Esophagus muscularis mucosa (tissue), 4 donors: ENCODE measurements around the gene PHF20. TPM values are rescaled to one million over a fixed set of nuclear protein-coding genes. Genes with fewer than 3 reads are reported as not detected.
"Not testable (repeated sequence)": the region's sequence is repeated elsewhere in the genome, so short reads cannot be mapped to it uniquely, and the experiment has no call there.

Experiments used
- DNase-seq: peaks from one replicate; pipeline ENCODE4 v3.0.0-alpha.2; 2017; ENCODE audit errors: extremely low spot score
- H3K27ac ChIP-seq, 4 donors: fragments of 200-600 bp; sonication (generic); replicated peaks in 1 of 4; 1 replicate in 3 of 4; 2 replicates in 1 of 4; pipeline ENCODE4 v1.5.1; 2016 to 2019; ENCODE audit warnings: mild to moderate bottlenecking in 1 of 4
- H3K27me3 ChIP-seq, 4 donors: fragments of 200-600 bp; sonication (generic); one replicate each; pipeline versions ENCODE4 v1.5.1 to v1.6.0; 2016 to 2019
- H3K36me3 ChIP-seq, 4 donors: fragments of 200-600 bp; sonication (generic); one replicate each; pipeline ENCODE4 v1.5.1; 2016 to 2019
- H3K4me1 ChIP-seq, 4 donors: fragments of 200-600 bp; sonication (generic); one replicate each; pipeline ENCODE4 v1.5.1; 2016 to 2019
- H3K4me3 ChIP-seq, 4 donors: fragments of 200-600 bp; sonication (generic); 1 replicate in 2 of 4; 2 replicates in 2 of 4; pipeline ENCODE4 v1.5.1; 2016 to 2019; ENCODE audit warnings: mild to moderate bottlenecking in 4 of 4, moderate library complexity in 1 of 4
- H3K9me3 ChIP-seq, 4 donors: fragments of 200-600 bp; sonication (generic); 1 replicate in 3 of 4; 2 replicates in 1 of 4; pipeline ENCODE4 v1.5.1; 2016 to 2019
- EP300 ChIP-seq: sonication (generic); formaldehyde crosslinking; IDR thresholded peaks from one replicate; pipeline ENCODE4 v1.6.1; 2017; ENCODE audit warnings: antibody characterized with exemption
- POLR2A ChIP-seq: fragments of 450-650 bp; IDR thresholded peaks from one replicate; pipeline ENCODE4 v1.6.1; 2017; ENCODE audit warnings: antibody characterized with exemption, moderate library complexity, mild to moderate bottlenecking, low read depth
- POLR2AphosphoS5 ChIP-seq, 2 donors: sonication (generic); formaldehyde crosslinking; IDR thresholded peaks; one replicate each; pipeline ENCODE4 v1.6.1; 2017; ENCODE audit warnings: antibody characterized with exemption in 2 of 2
- WGBS: methylation state at CpG from one replicate; pipeline ENCODE4 v1.1.5; 2018; 5-methylcytosine and 5-hydroxymethylcytosine counted together
- intact Hi-C: fragments of 100-400 bp; cut with DNase I; formaldehyde crosslinking; loops from one replicate; pipeline ENCODE4 v1.15.1; 2023
- total RNA-seq, 4 donors: library from RNA; depleted of rRNA; stranded (reverse); fragments of >200 nt; gene quantifications; one replicate each; pipeline versions ENCODE4 v1.1.0 to v1.2.1, GENCODE V29; 2016
- TF ChIP-seq, protein P1 (sequence below), 3 experiments: fragments of 200-600 bp in 2 of 3; fragments of 450-650 bp in 1 of 3; sonication (generic) in 2 of 3; IDR thresholded peaks; one replicate each; pipeline ENCODE4 v1.5.1; 2017 to 2019; ENCODE audit warnings: antibody characterized with exemption in 3 of 3, mild to moderate bottlenecking in 2 of 3, moderate library complexity in 1 of 3

The PHF20 gene
- total RNA-seq, 4 donors from 2014 or later = 45.9 to 62.2 (median 48.0) TPM

DNA sequence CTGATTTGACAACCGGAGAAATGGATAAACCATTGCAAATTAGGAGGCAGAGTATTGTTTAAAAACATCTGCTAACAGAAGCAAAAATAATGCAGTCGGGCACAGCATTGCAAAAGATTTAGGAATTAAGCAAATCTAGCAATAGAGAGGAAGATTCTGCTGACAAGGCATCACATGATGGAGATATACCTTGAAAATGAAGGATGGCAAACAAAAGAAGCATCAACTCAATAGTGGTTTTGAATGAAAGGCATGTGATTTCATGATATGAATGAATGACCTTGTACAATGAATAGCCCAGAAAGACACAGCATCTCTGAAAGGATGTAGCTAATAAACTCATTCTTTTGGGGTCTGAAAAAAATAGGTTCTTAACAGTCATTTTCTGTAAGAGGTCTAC is 21.2 kb upstream of the PHF20 start:
- intact Hi-C loops = no loop called here
- Histone ChIP-seq H3K4me3 (no peak overlapping the region), H3K36me3 (no peaks in the 10 kb centered on the region), H3K27ac (no peak overlapping the region), H3K9me3 (no peaks in the 10 kb centered on the region), H3K27me3 (no peaks in the 10 kb centered on the region), H3K4me1 (no peaks in the 10 kb centered on the region)
- DNase-seq = no peak
- 76% methylated on average over 2 of the region's 2 CpGs for WGBS
- no peak for TF ChIP-seq EP300
- TF ChIP-seq, protein P1, sequence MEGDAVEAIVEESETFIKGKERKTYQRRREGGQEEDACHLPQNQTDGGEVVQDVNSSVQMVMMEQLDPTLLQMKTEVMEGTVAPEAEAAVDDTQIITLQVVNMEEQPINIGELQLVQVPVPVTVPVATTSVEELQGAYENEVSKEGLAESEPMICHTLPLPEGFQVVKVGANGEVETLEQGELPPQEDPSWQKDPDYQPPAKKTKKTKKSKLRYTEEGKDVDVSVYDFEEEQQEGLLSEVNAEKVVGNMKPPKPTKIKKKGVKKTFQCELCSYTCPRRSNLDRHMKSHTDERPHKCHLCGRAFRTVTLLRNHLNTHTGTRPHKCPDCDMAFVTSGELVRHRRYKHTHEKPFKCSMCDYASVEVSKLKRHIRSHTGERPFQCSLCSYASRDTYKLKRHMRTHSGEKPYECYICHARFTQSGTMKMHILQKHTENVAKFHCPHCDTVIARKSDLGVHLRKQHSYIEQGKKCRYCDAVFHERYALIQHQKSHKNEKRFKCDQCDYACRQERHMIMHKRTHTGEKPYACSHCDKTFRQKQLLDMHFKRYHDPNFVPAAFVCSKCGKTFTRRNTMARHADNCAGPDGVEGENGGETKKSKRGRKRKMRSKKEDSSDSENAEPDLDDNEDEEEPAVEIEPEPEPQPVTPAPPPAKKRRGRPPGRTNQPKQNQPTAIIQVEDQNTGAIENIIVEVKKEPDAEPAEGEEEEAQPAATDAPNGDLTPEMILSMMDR (IDR thresholded peaks at IDR 0.05) = no peak
- TF ChIP-seq POLR2AphosphoS5 (IDR thresholded peaks at IDR 0.05) = no peak
- no peak for TF ChIP-seq POLR2A

DNA sequence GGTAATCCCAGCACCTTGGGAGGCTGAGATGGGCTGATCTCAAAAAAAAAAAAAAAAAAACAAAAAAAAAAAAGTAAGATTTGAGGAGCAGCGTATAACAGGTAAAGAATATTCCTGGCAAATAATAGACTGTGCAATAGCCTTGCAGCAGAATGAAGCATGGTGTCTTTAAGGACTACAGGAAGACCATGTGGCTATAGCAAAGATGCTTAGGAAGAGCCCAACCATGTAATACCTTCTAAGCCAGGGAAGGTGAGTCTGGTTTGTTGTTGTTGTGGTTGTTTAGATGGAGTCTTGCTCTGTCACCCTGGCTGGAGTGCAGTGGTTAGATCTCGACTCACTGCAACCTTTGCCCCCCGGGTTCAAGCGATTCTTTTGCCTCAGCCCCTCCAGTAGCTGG is 15.4 kb upstream of the PHF20 start:
- peaks cover 0 to 7% (median 0%) of the 10 kb centered on the region in 4 donors for H3K4me1 ChIP-seq
- H3K36me3 ChIP-seq = no peaks in the 10 kb centered on the region
- no peak overlapping the region for H3K4me3 ChIP-seq
- no peak for DNase-seq
- no peaks in the 10 kb centered on the region for H3K9me3 ChIP-seq
- 85% methylated on average over 4 of the region's 4 CpGs for WGBS
- peak overlapping the region in 1 of 4 donors; percentile 70 for H3K27ac ChIP-seq
- no peak for TF ChIP-seq POLR2A
- TF ChIP-seq, protein P1 (IDR thresholded peaks at IDR 0.05) = no peak
- no peak for TF ChIP-seq EP300
- TF ChIP-seq POLR2AphosphoS5 (IDR thresholded peaks at IDR 0.05) = no peak
- H3K27me3 ChIP-seq = no peaks in the 10 kb centered on the region
- intact Hi-C loops = no loop called here

DNA sequence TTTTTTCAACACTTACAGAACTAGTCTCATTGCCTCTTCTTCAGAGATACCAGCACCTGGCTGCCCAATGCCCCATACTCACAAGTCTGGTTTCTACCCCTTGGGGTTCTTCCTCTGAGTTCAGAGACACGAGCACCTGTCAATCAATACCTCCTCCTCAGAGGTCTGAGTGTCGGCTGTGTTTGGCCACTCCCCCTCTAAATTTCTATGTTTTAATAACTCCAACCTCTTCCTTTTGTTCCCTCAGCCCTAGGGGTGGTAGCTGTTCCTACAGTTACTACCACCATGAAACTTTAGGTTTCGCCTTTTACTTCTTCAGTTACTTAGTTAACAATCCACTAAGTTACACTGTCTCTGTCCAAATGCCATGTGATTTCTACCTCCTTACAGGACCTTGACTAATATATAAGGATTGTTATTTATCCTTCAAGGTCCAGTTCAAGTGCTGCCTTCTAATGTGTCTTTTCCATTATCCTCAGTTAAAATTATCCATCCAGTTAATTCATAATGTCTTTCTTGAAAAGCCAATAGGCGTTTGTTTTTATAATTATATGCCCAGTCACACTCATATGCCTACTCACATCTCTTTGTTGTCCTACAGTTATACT is 14.6 kb upstream of the PHF20 start:
- H3K27me3 ChIP-seq = no peaks in the 10 kb centered on the region
- no peak for TF ChIP-seq POLR2AphosphoS5 (IDR thresholded peaks at IDR 0.05)
- no peak for TF ChIP-seq EP300
- TF ChIP-seq, protein P1 (IDR thresholded peaks at IDR 0.05) = no peak
- TF ChIP-seq POLR2A = no peak
- H3K4me3 ChIP-seq = no peak overlapping the region
- intact Hi-C loops = no loop called here
- DNase-seq = no peak
- H3K36me3 ChIP-seq = no peaks in the 10 kb centered on the region
- 73% methylated on average over 4 of the region's 4 CpGs for WGBS
- peaks cover 0 to 7% (median 0%) of the 10 kb centered on the region in 4 donors for H3K4me1 ChIP-seq
- H3K27ac ChIP-seq = peak overlapping the region in 3 of 4 donors; percentile 5 to 70 (median 37)
- H3K9me3 ChIP-seq = no peaks in the 10 kb centered on the region

- H3K9me3 ChIP-seq, H3K4me1 ChIP-seq, H3K27me3 ChIP-seq, DNase-seq, H3K36me3 ChIP-seq, H3K4me3 ChIP-seq, intact Hi-C loops, H3K27ac ChIP-seq: not testable (repeated sequence)
- 95% methylated on average over 11 of the region's 11 CpGs for WGBS
Observed at GRCh38 chr20:35761548-35761947, 10.3 kb upstream of the PHF20 start.

DNA sequence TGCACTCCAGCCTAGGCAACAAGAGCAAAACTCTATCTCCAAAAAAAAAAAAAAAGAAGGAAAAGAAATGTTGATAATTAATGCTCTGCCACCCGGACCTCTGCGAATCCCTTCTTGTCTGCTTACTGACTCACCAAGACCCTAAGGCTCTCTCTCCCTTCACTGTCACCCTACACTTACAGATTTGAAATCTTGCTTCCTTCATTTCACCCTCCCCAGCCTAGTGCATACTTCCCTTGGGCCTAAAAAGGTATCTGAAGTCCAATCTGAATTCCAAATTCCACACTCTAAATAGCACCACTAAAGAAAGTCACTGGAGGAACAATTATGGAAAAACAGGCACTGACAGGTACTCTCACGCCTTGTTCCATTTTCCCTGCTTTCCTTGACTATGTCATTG is 9.4 kb upstream of the PHF20 start:
- intact Hi-C loops = no loop called here
- WGBS = 87% methylated on average over 3 of the region's 3 CpGs

DNA sequence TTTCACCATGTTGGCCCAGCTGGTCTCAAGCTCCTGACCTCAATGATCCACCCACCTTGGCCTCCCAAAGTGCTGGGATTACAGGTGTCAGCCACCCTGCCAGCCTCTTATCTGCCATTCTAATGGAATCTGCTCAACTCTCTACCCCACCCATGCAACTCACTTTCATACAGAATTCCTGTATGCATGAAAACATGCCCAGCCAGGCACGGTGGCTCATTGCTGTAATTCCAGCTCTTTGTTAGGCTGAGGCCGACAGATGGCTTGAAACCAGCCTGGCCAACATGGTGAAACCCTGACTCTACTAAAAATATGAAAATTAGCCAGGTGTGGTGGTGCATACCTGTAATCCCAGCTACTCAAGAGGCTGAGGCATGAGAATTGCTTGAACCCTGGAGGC is 6.9 kb upstream of the PHF20 start:
- H3K27ac ChIP-seq, H3K4me3 ChIP-seq, H3K9me3 ChIP-seq, intact Hi-C loops, H3K27me3 ChIP-seq, DNase-seq, H3K36me3 ChIP-seq: not testable (repeated sequence)
- peaks cover 20 to 30% (median 25%) of the 10 kb centered on the region in 4 donors for H3K4me1 ChIP-seq
- 100% methylated on average over 2 of the region's 2 CpGs for WGBS

More for the DNA sequence above, 9.4 kb upstream of the PHF20 start:
- Histone ChIP-seq H3K4me1 (peaks cover under 1 to 10% (median 5%) of the 10 kb centered on the region in 4 donors), H3K36me3 (no peaks in the 10 kb centered on the region), H3K27me3 (no peaks in the 10 kb centered on the region), H3K27ac (no peak overlapping the region), H3K4me3 (no peak overlapping the region), H3K9me3 (no peaks in the 10 kb centered on the region)
- TF ChIP-seq EP300 = no peak
- TF ChIP-seq, protein P1 (IDR thresholded peaks at IDR 0.05) = no peak
- TF ChIP-seq POLR2AphosphoS5 (IDR thresholded peaks at IDR 0.05) = no peak
- TF ChIP-seq POLR2A = no peak
- DNase-seq = no peak
